Nephron progenitor cell (in vitro differentiated cells): ENCODE results near the gene ACER1.
"Not testable (repeated sequence)": the region's sequence is repeated elsewhere in the genome, so short reads cannot be mapped to it uniquely, and the experiment has no call there.

Source experiments
- DNase-seq: peaks from one replicate; pipeline ENCODE4 v3.0.0; 2021
- H3K27ac Mint-ChIP-seq: 2 replicates; pipeline ENCODE4 v1.8.0; 2021; ENCODE audit warnings: mild to moderate bottlenecking, moderate library complexity, mixed read lengths
- H3K27me3 Mint-ChIP-seq: 2 replicates; pipeline ENCODE4 v1.8.0; 2021; ENCODE audit warnings: mild to moderate bottlenecking, low read depth, mixed read lengths; ENCODE audit not compliant: poor library complexity
- H3K36me3 Mint-ChIP-seq: 2 replicates; pipeline ENCODE4 v1.8.0; 2021; ENCODE audit warnings: low read depth, mixed read lengths
- H3K4me1 Mint-ChIP-seq: 2 replicates; pipeline ENCODE4 v1.8.0; 2021; ENCODE audit warnings: mixed read lengths
- H3K4me3 Mint-ChIP-seq: 2 replicates; pipeline ENCODE4 v1.8.0; 2021; ENCODE audit warnings: mild to moderate bottlenecking, moderate library complexity, mixed read lengths
- H3K9me3 Mint-ChIP-seq: 2 replicates; pipeline ENCODE4 v1.8.0; 2021; ENCODE audit warnings: mild to moderate bottlenecking, moderate library complexity, mixed read lengths
- CTCF ChIP-seq: fragments of 200-600 bp; sonication (generic); IDR thresholded peaks from 2 replicates; pipeline ENCODE4 v1.5.0; 2021; ENCODE audit warnings: antibody characterized with exemption

Gene ACER1

DNA sequence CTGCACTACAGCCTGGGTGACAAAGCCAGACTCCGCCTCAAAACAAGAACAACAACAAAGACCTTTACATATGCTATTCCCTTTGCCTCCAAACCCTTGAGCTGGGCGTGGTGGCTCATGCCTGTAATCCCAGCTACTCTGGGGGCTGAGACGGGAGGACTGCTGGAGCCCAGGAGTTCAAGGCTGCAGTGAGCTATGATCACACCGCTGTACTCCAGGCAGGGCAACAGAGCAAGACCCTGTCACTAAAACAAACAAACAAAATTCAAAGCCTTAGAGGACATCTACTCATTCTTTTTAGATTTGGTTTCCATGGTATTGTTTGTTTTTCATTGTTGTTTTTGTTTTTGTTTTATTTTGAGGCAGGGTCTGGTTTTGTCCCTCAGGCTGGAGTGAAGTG, 7.8 kb downstream of the ACER1 start:
- H3K27ac Mint-ChIP-seq: no peak overlapping the region
- H3K9me3 Mint-ChIP-seq: peaks cover 36% of the 10 kb centered on the region
- no peak for DNase-seq
- H3K4me1 Mint-ChIP-seq: no peaks in the 10 kb centered on the region
- peaks cover 34% of the 10 kb centered on the region for H3K27me3 Mint-ChIP-seq
- H3K36me3 Mint-ChIP-seq: peaks cover 4% of the 10 kb centered on the region
- TF ChIP-seq CTCF: no peak
- H3K4me3 Mint-ChIP-seq: no peak overlapping the region

- Mint-ChIP-seq H3K36me3 (peaks cover 4% of the 10 kb centered on the region), H3K27me3 (peaks cover 34% of the 10 kb centered on the region), H3K4me3 (no peak overlapping the region), H3K9me3 (peaks cover 36% of the 10 kb centered on the region), H3K27ac (no peak overlapping the region), H3K4me1 (no peaks in the 10 kb centered on the region)
- no peak for TF ChIP-seq CTCF
- no peak for DNase-seq
These were observed 8.7 kb downstream of the ACER1 start for GRCh38 chr19:6324757-6325156.

GRCh38 chr19:6322284-6322683, 11.1 kb downstream of the ACER1 start:
- peaks cover 49% of the 10 kb centered on the region for H3K9me3 Mint-ChIP-seq
- peaks cover 30% of the 10 kb centered on the region for H3K27me3 Mint-ChIP-seq
- DNase-seq: no peak
- no peaks in the 10 kb centered on the region for H3K4me1 Mint-ChIP-seq
- peaks cover 4% of the 10 kb centered on the region for H3K36me3 Mint-ChIP-seq
- no peak for TF ChIP-seq CTCF
- no peak overlapping the region for H3K27ac Mint-ChIP-seq
- no peak overlapping the region for H3K4me3 Mint-ChIP-seq

- no peaks in the 10 kb centered on the region for H3K4me1 Mint-ChIP-seq
- H3K9me3 Mint-ChIP-seq: peaks cover 40% of the 10 kb centered on the region
- DNase-seq: no peak
- TF ChIP-seq CTCF: no peak
- peaks cover 4% of the 10 kb centered on the region for H3K36me3 Mint-ChIP-seq
- peaks cover 24% of the 10 kb centered on the region for H3K27me3 Mint-ChIP-seq
- H3K4me3 Mint-ChIP-seq: no peak overlapping the region
- no peak overlapping the region for H3K27ac Mint-ChIP-seq
These were observed 14.0 kb downstream of the ACER1 start for GRCh38 chr19:6319376-6319775.

DNA sequence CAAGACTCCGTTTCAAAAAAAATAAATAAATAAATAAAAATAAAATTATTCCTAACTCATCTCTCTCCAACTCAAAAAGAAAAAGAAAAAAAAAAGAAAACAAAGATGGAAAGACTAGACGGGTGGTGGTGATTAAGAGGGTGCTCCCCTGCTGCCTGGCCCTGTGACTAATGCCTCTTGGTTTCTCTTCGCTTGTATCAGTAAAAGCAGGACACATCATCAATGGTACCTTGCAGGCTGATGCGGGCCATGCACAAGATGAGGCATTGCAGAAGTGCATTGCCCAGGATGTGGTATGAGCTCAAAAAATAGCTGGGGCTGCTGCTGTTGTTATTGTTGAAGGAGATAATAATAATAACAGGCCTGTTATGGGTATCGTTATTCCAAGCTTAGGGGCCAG, 14.6 kb downstream of the ACER1 start:
- H3K36me3 Mint-ChIP-seq: peaks cover 4% of the 10 kb centered on the region
- no peaks in the 10 kb centered on the region for H3K4me1 Mint-ChIP-seq
- no peak for TF ChIP-seq CTCF
- H3K4me3 Mint-ChIP-seq: no peak overlapping the region
- peaks cover 22% of the 10 kb centered on the region for H3K27me3 Mint-ChIP-seq
- no peak for DNase-seq
- H3K27ac Mint-ChIP-seq: no peak overlapping the region
- H3K9me3 Mint-ChIP-seq: peaks cover 41% of the 10 kb centered on the region

- not testable (repeated sequence) for H3K4me3 Mint-ChIP-seq, H3K36me3 Mint-ChIP-seq, DNase-seq, H3K27ac Mint-ChIP-seq, H3K27me3 Mint-ChIP-seq, H3K4me1 Mint-ChIP-seq
- peaks cover 41% of the 10 kb centered on the region for H3K9me3 Mint-ChIP-seq
These were observed 17.8 kb downstream of the ACER1 start for GRCh38 chr19:6315646-6316045.
